Central memory CD4-positive, alpha-beta T cell (primary cell): ENCODE data around the gene ETV1.

Source experiments
- DNase-seq: peaks from one replicate; pipeline ENCODE4 v3.0.0; 2022

ETV1 gene

DNA sequence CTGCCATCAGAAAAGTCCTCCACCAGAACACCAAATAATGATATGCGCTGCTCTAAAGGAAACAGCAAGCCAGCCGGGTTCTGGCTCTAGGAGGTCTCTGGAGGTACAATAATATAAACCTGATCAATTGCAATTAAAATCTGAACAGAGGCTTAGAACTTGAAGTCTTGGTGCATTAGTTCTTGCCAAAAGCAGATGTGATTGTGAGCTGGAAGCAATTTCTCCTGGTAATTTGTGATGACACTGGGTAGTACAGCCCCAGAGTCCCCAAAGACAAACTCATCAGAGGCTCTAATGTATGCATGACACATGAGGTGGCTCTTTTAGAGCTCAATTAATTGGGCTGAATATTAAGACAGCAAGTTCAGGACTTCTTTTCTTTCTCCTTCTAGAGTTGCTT lies 3.3 kb downstream of the ETV1 start:
- DNase-seq: no peak

DNA sequence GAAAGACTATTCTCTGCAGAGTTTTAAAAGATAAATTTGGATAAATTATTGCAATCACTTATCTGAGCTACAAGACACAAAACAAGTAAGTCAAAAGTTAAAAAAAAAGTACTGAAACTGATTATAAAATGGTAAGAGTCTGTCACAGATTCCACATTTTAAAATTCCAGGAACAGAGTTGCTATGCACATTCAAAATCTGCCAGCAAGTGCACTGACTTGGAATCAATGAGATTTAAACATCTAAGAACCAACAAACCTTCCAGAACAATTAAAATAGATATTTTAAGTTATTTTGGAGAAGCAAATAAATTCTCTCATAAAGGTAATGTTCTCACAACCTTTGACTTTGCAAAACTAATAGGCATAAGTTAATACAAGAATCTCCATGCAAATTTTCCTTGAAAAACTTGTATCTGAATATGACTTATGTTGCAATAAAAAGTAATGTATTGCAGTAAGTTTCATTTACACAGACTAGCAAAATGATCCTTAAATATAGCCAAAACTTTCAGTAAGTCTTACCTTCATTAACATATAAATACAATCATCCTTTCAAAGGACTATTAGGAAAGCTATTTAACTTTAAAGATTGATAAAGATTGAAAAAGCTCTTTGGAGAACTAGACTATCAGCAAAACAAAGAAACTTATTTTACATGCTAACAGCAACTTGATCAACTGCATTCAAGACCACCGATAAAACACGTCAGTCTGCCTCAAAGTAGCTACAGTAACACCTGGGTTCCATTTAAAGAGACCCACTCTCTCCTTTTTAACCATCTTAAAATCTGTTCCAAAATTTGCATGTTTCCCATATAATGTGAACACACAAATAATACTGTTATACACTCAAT lies 4.4 kb downstream of the ETV1 start:
- no peak for DNase-seq

DNA sequence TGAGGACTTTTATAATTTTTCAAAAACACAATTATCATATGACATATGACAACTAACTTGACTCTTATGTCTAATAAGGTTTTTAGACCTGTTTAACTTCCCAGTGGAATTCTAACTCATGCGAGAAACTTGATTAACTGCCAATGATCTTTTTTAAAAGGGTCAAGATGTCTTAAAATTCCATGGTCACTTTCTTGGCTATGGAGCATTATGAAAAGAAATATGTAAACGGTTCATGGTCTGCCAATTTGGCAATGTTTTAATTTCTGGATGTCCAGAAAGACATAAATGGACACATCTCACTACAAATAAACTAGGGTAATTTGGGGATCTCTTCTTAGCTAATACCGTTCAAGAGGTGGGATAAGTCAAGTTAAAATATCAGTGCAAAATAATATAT lies 5.4 kb downstream of the ETV1 start:
- DNase-seq: no peak

DNA sequence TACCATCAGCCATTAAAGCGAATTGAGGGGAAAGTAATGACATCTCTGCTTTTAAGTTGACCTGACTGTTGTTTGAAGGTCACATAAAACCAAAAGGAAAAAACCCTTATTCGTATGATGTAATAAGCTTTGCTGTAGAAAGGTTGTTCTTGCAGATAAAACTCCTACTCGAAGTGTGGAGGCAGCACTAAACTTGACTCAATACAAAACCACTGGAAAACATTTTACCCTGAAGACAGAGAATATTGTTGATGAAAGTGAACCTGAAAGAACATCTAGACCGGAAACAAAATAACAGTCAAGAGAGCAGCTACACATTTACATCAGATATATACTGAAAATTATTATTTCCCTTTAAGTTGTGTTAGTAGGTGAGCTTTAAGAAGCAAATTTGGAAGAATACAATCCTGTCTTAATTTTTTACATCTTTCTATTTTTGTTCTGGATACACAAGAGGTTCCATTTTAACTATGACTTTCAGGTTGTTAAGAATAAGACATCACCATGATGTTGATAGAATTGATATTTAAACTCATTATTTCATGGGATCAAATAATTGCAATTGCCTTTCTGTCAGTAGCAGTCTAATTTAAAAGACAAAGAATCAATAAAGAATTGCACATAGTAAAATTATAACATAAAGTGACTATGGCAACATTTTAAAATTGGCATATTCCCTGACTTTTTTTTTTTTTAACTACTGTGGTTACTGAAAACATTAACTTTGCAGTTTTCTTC lies 6.4 kb downstream of the ETV1 start:
- DNase-seq: no peak

DNA sequence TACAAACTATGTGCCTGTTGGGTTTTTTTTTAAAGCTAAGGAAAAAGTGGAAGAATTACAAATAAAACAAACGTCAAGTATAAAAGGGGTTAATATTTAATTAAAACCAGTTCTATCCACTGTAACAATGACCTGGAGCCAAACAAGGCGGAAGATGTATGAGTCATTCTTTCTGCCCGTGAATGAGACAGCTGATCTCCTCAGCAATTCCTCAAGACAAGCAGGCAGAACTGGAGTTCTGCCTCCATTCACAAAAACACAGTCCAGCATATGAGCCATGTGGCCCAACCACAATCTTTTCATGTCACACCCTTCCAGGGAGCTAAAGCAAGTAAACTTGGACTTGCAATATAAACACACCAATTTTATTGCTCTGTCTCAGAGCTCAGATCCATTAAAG lies 8.4 kb downstream of the ETV1 start:
- DNase-seq: no peak

DNA sequence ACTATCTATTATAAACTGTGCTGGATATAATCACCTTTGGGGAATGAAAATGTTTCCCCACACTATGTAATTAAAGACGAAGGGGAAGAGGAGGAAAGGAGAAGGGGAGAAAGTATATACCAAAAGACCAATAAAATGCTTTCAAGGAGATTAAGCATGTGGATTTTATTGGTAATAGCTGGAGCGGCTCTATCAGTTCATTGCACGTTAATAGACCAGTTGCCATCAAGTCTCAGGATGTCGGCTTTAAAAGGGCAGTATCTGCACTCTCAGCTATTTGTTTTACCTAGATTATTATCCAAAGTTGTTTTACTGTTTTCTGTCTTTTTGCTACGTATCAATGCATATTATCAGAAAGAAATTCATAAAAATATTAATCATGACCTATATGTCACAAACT lies 9.0 kb downstream of the ETV1 start:
- DNase-seq: no peak

DNA sequence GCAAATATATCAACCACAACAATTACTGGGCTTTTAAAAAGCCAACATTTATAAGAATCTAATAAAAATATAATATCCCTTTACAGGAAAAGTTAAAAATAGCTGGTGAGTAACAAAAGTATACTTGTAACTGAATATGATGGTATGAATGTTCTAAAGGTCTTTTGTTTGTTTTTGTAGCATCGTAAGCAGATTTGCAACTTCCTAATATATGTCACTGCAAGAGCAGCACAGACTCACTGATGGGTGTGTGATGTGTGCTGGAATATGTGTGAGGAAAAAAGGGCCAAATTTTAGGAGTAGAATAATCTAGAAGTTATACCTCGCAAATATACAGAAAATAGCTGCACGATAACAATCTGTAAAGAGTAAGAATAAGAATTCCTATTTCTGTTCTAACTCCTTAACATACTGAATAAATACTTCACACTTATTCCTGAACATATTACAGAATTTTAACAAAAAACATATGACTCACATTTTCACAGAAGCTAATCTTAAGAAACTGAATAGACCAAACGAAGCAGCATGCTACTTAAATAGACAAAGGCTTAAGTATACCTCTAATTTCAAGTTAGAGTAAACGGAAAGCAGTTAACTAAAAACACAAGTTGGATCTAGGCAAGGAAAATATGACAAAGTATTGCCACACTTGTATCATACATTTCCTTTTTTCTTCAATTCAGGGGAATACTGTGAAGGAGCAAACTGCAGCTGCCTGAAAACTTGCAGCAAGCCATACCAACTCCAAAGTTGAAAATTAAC lies 9.6 kb downstream of the ETV1 start:
- DNase-seq: no peak

DNA sequence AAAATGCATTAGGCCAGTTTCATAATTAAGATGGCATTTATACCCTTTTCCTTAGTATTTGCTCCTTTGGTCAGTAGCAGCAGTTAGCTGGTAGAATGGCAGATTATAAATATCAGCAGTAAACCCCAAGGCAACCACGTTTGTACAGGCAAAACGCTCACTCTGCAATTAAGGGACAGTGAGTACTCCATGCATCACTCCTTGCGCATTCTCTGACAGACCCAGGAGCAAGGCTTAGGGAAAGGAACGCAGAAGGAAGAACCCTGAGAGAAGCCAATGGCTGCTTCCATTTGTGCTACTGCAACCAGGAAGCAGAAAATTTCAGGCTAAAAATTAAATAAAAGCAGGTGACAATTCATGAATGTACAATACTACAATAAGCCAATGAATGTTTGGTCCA lies 12.9 kb downstream of the ETV1 start:
- no peak for DNase-seq

DNA sequence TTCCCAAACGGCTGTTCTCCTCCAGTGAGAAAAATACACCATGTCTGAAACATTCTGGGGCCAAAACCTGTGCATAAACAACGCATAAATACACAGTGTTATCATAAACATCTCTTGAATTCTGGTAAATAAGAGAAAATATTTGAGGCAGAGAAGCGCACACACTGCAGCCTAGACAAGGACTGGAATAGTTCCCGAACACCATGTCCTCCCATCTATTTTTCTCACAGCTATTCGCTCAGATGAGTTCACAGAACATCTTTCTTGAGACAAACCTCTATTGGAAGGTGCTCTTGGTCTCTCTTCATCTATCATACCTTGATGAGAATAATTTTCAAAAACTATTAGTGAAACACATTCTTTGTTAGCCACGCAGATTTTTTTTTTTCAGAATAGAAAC lies 24.4 kb downstream of the ETV1 start:
- no peak for DNase-seq

DNA sequence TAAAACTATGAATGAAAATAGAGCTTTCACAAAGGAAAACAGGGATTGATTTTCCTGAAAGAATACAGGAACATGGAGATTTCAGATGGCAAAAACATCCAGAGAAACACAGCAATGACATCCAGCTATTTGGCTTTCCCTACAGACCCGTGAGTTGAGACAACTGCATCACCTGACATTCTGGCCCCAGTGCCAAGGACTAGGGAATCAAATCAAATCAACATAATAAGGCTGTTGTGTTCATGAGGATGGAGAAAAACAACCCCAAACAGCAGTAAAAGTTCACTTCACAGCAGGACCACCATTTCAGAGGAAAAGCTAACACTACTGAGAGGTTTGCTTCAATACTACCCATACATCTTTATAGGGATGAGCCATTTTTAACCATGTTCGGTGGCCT lies 25.5 kb downstream of the ETV1 start:
- no peak for DNase-seq

DNA sequence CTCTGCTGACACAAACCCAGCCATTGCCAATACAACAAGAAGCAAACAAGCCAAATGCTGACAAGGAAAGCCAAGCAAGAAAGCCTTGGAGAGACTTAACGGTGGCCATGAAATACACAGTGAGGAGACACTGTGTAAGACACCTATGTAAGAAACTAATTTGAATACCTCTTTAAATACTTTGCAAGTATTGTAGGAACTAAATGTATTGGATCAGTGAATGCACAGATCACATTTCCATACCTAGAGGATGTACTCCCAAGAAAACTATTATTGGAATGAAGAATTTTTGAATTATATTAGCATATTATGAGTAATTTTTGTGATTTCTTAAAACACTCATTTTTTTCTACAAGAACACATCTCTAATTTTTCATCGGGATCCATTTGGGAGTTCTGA lies 34.0 kb downstream of the ETV1 start:
- no peak for DNase-seq

DNA sequence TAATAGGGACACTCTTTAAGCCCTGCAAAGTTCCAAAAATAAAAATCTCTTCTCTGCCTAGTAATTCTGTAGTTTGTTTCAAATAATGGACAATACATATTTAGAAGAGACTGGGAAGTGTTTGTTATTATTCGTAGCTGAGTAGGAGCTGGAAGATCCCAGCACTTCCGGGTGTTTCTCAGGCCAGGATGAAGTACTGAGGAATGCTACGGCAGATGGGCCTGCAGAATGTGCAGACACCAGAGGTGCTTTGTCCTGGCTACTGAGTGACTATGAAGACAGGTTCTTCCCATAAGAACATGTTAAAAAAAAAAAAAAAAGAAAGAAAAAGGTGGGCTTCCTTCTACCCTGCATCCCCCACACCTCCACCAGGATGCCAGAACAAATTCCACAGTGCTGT lies 36.1 kb downstream of the ETV1 start:
- DNase-seq: no peak

DNA sequence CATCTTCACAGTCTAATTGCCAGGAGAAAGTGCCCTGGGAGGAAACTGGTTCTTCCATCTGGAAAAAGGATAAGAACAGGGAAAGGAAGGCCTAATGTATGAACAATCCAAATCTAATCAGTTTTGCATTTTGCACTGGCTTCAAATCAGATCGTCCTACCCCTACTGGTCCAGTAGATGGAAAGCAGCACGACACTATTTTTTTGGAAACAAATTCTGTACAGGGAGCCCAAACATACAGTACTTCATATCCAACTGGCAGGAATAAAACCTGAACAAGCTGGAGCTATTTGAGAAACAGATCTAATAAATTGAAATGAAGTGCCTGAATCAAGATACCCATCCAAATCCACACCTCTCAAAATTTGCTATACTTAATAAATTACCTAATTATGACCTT lies 36.5 kb downstream of the ETV1 start:
- DNase-seq: no peak

DNA sequence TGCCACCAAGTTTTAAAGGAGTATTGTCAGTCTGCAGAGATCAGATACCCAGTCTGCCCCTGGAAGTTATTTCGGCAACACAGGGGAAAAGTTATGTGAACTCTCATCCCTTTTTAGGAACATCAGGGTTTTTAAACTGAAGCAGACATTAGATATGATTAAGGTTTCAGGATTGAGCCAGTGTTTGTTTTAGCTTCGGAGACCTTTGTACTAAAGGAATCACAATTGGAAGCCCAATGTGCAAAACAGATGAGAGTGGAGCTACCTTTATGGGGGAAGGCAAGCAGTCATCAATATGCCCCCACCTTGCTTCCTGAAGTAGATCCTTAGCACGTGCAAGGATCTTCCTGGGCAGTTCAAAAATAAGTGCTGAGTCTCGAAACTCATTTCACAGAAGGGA lies 39.5 kb downstream of the ETV1 start:
- DNase-seq: no peak

DNA sequence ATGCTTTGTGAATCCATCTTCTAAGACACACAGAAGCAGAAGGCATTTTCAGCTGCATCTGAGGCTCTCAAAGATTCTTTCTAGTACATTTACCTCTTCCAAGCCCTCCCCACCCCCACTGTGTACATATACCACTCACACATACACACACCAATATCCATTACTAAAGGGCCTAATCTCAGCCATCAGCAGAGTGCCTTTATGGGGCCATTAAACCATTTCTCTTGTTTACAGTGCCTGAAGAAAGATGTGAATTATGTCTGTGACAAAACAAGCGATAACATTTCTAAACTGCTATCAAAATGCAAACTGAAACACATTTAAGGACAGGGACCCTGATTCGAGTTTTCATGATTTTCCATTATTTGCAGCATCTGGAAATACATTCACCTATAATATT lies 40.0 kb downstream of the ETV1 start:
- no peak for DNase-seq

DNA sequence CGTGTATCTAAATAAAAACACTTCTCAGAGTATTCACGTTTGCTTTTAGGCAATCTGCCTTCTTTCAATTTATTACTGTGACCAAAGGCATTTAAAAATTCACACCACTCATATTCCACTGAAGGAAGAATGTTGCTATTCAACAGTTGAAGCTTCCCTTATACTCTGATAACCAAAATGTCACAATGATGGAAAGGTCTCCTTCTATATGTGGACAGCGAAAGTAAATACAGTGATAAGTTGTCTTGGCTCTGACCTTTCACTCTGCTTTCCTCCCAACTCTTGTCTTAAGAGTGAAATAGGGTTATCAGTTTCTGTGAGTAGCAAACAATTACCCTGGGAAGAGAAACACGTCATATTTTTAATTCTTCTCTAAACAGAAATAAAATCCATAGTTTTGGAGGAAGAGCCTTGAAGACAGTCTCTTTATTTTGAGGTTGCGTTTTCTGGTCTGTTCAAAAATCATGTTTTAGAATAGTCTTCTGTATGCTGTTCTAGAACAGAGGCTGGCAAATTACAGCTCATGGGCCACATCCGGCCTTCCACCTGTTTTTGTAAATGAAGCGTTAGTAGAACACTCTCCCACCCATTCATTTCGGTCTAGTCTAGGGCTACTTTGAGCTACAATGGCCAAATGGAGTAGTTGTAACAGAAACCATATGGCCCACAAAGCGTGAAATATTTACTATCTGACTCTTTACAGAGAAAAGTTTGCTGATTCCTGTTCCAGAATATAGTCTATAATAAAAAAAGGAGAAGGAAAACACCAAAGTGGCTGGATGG lies 41.3 kb downstream of the ETV1 start:
- DNase-seq: no peak

DNA sequence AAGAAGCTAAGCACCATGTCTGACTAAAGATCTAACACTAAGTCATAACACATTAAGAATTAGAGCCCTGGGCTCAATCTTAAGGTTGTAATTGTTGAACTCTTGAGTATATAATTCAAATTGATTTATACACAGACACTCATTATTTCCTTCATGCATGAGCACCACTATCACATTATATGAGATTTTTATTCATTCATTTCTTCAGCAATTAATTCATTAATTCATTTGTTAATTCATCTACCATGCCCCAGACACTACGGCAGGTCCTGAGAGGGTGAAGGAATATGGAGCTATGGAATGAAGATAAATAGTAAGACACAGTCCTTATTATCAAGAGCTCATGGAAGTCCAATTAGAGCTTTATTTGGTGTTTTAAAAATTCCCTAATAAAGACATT lies 41.9 kb downstream of the ETV1 start:
- no peak for DNase-seq

DNA sequence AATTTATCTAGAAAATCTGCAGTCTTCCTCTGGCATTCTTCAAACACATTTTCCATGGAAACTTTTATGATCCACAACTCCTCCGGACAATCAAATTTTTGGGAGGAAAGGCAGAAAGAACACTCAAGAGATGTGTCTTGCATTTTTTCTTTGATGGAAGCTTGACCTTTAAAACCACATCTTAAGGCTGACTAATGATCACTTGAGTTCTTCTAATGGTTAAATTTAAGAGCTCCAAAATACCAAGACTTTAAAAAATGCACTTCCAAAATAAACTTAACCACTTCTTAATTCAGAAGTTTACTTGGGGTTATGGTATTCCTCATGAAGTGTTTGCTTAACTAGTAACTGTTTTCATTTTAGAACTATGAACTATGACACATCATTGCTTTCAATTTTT lies 43.3 kb downstream of the ETV1 start:
- no peak for DNase-seq

DNA sequence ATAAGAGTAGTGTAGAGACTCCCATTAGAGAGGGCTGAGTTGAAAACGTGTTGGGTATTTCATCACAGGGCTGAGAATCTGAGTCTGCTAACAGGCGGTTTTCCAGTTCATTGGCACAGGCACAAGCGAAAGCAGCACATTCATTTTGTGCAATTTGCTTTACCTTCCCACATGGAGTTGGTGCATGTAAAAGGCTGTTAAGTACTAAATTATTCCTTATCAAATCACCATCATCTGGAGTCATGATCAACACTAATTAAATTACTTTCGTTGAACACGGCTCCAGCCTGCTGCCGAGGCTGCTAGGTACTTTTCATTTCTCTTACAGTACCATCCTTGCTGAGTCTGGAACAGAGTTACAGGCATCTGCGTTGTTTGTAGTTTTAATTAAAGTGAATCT lies 43.8 kb downstream of the ETV1 start:
- DNase-seq: no peak

DNA sequence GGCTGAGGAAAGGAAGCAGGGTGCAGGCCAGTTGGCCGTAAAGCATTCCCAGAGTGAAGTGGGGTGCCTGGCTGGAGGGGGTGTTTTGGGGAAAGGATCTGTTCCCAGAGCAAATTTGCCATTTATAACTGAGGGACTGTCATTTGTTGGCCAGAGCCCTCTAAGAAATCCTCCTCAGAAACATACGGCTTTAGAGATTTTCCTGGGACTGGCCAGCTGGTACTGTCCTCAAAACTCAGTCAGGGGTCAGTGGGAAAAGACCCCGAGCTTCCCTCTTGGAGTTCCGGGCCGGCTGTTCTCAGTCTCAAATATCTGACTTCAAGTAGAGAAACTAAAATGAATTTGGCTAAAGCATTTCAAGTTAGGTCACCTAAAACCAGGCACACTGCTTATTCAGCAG lies 55.9 kb downstream of the ETV1 start:
- DNase-seq: no peak

DNA sequence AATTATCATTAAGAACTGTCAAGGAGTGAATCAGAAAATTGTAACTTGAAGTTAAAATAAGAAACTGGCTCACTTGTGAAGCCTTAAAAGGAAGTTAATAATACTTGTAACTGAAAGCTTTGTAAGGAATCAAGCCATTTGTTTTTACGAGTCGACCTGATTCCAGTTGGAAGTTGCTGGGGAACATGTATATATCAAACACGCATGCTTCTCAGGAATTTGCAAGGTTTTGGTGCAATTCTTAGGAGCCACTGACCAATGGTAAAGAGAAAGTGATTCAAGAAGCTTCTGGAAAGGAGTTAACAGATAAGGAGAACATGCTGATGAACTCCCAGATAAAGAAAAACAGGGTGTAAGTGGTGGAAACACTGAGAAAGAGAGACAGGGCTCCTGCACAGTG lies 56.4 kb downstream of the ETV1 start:
- no peak for DNase-seq

DNA sequence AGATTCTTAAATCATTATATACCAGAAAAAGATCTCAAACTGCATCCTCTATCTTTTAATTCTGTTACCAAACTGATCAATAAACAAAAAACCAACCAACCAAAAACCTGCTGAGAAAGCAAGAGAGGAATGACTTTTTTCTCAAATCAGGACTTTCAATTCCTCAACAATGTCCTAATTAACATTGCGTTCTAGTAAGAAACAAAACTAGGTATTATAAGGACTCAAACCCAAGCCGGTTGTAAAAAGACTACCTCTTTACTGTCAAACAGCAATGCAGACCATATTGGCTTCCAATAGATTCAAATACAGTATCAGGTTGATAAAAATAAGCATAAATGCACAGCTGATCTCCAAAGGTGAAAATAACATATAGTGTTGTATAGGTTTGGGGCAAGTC lies 57.3 kb downstream of the ETV1 start:
- DNase-seq: no peak

DNA sequence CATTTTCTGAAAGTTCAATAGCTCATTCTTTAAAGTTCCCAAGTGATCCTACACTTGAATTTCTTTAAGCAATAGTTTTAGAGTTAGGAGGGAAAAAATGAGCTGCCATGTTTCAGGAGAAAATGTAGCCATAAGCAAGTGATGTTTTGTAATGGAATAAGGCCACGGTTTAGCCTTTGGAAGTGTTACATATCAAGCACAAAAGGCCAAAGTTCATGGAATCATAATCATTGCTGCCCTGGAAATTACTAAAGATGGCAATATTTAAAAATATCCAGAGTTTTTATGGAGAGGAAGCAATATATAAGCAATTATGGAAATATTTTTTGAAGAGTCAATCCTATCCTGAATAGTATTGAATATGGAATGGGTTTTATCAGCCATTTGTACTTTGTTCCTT lies 68.4 kb downstream of the ETV1 start:
- DNase-seq: no peak
